ENCODE data around the gene HOXB3.

Gene HOXB3

DNA sequence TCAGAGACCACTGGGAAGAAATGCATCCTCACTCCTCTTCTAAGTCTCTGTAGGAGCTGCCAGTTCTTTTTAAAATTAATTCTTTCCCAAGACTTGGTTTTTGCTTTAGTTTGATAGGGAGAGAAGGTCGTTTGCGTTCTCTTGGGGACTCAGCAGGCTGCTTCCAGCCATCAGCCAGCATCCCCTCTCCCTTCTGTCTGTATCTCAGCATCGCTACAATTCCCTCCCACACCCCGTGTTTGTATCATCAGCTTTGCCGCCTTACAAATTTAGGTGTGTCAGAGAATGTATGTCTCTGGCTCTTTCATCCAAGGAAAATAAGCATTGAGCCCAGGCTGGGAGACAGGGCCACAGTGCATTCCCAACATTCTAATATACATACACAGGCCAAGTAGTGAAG, 9.3 kb upstream of the HOXB3 start:
- no peak overlapping the region for H3K9ac ChIP-seq (ENCODE audit: low read length)
- H3K4me1 ChIP-seq (ENCODE audit: control insufficient read depth, insufficient read depth, low read length): peaks cover 49% of the 10 kb centered on the region
- no peak for DNase-seq (ENCODE audit: low read depth)
- H3K27me3 ChIP-seq (replicated peaks; ENCODE audit: control insufficient read depth, insufficient read depth, low read length): no peaks in the 10 kb centered on the region
- no peaks in the 10 kb centered on the region for H3K9me3 ChIP-seq (ENCODE audit: control insufficient read depth, low read length)
- no peak overlapping the region for H3K4me3 ChIP-seq (ENCODE audit: low read length)
- peaks cover 18% of the 10 kb centered on the region for H3K36me3 ChIP-seq (ENCODE audit: control insufficient read depth, insufficient read depth, low read length, severe bottlenecking)

DNA sequence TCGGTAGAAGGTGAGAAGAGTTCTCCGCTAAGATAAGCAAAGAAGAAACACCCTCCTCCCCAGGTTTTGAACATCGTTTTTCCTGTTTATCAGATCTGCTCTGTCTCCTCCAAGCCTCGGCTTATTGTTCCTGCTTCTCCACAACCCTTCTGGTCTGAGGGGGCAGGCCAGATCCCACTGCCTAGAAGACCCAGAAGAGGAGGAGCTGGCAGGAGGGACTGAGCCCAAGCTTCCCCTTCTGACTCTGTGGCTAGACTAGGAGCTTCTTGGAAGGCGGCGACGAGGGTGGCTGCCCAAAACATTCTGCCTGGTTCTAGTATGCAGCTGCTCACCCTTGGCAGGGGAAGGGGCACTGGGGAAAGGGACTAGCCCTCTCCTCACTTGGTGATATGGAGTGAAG, 8.7 kb upstream of the HOXB3 start:
- H3K9ac ChIP-seq (ENCODE audit: low read length): peak overlapping the region; percentile 96
- H3K4me3 ChIP-seq (ENCODE audit: low read length): peak overlapping the region; percentile 89
- H3K27me3 ChIP-seq (replicated peaks; ENCODE audit: control insufficient read depth, insufficient read depth, low read length): no peaks in the 10 kb centered on the region
- H3K4me1 ChIP-seq (ENCODE audit: control insufficient read depth, insufficient read depth, low read length): peaks cover 53% of the 10 kb centered on the region
- peaks cover 18% of the 10 kb centered on the region for H3K36me3 ChIP-seq (ENCODE audit: control insufficient read depth, insufficient read depth, low read length, severe bottlenecking)
- no peak for DNase-seq (ENCODE audit: low read depth)
- no peaks in the 10 kb centered on the region for H3K9me3 ChIP-seq (ENCODE audit: control insufficient read depth, low read length)

DNA sequence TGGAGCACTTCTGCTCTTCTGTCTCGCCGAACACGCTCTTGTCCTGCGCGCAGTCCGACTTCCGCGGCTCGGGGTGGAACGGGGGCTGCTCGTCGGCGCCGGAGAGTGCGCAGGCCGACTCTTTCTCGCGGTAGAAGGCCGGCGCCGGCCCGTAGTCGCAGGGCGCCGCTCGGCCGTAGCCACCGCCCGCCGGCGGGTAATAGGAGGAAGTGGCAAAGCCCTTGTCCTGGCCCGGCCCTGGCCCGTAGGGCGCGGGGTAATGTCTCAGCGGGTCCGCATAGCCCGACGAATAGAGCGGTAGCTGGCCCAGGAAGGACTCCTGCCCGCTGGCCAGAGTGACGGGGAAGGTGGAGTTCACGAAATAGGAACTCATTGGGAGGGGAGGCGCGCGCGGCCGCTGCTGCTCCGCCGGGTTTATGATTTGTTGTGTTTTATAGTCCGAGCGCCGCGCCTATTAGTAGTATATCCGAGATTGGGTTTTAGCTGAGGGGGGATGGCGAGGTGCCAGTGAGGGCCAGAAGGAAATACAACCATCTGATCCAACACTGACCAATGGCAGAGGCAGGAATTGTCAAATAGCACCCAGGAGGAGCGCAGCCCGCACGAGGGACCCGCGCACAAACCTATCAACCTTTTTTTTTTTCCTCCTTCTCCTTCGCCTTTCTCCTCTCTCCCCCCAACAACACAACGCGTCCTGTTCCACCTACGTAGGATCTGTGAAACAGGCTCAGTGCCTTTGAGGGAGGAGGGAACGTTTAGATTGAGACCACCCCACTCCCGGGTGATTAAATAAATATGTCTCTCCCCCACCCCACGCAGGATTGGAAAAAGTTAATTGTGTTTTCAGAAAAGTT, 8.0 kb upstream of the HOXB3 start:
- peak overlapping the region; percentile 89 for H3K4me3 ChIP-seq (ENCODE audit: low read length)
- peak overlapping the region; percentile 96 for H3K9ac ChIP-seq (ENCODE audit: low read length)
- no peaks in the 10 kb centered on the region for H3K27me3 ChIP-seq (replicated peaks; ENCODE audit: control insufficient read depth, insufficient read depth, low read length)
- peaks cover 18% of the 10 kb centered on the region for H3K36me3 ChIP-seq (ENCODE audit: control insufficient read depth, insufficient read depth, low read length, severe bottlenecking)
- no peaks in the 10 kb centered on the region for H3K9me3 ChIP-seq (ENCODE audit: control insufficient read depth, low read length)
- no peak for DNase-seq (ENCODE audit: low read depth)
- peaks cover 49% of the 10 kb centered on the region for H3K4me1 ChIP-seq (ENCODE audit: control insufficient read depth, insufficient read depth, low read length)

DNA sequence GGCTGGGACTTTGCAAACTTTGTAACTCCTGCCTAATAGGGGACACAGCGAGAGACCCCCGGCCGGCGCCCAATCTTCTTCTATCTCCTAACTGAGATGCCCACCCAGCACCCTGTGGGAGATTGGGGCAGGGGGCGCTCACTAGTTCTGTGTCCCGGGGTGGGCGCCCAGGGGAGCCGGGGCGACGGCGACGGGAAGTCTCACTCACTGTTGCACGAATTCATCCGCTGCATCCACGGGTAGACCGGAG, 7.4 kb upstream of the HOXB3 start:
- Histone ChIP-seq H3K36me3 (ENCODE audit: control insufficient read depth, insufficient read depth, low read length, severe bottlenecking) (peaks cover 18% of the 10 kb centered on the region), H3K4me1 (ENCODE audit: control insufficient read depth, insufficient read depth, low read length) (peaks cover 47% of the 10 kb centered on the region), H3K9me3 (ENCODE audit: control insufficient read depth, low read length) (no peaks in the 10 kb centered on the region), H3K4me3 (ENCODE audit: low read length) (peak overlapping the region; percentile 89), H3K9ac (ENCODE audit: low read length) (peak overlapping the region; percentile 96), H3K27me3 (replicated peaks; ENCODE audit: control insufficient read depth, insufficient read depth, low read length) (no peaks in the 10 kb centered on the region)
- no peak for DNase-seq (ENCODE audit: low read depth)

DNA sequence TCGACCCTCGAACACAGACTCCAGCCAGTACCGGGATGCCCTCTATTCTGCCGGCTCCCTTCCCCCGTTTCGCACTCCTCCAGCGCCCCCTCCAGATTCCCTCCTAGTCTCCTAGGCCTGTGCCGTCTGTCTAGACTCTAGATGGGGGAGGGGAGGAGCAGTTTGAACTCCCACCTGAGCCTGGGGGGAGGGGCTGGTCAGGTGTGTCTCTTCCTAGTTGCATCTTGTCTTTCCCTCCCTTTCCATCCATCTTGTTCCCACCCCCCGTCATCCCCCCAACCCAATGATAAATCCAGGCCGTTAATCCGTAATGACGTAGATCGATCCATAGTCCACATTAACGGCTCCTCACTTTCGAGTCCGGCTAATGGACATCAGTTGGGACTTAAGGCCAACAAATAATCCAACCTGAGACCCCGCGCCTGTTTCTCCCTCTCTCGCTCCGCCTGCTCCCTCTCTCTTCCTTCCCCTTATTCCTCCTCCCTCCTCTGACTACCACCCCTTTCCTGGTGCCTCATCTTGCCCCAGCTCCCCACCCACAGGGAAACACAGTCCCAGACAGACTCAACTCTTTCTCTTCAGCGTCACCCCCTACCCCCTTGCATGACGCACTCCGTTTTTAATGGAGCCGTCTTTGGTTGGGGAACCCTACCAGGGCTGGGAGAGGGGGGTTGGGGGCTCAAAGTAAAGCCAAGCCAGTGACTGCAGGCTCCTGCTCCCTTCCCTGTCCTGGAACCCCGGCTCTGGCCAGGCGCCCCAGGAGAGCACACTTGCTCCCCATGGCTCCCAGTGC, 6.9 kb upstream of the HOXB3 start:
- no peak for DNase-seq (ENCODE audit: low read depth)
- Histone ChIP-seq H3K9me3 (ENCODE audit: control insufficient read depth, low read length) (no peaks in the 10 kb centered on the region), H3K4me1 (ENCODE audit: control insufficient read depth, insufficient read depth, low read length) (peaks cover 45% of the 10 kb centered on the region), H3K36me3 (ENCODE audit: control insufficient read depth, insufficient read depth, low read length, severe bottlenecking) (peaks cover 18% of the 10 kb centered on the region), H3K4me3 (ENCODE audit: low read length) (peak overlapping the region; percentile 89), H3K9ac (ENCODE audit: low read length) (peak overlapping the region; percentile 96), H3K27me3 (replicated peaks; ENCODE audit: control insufficient read depth, insufficient read depth, low read length) (no peaks in the 10 kb centered on the region)

DNA sequence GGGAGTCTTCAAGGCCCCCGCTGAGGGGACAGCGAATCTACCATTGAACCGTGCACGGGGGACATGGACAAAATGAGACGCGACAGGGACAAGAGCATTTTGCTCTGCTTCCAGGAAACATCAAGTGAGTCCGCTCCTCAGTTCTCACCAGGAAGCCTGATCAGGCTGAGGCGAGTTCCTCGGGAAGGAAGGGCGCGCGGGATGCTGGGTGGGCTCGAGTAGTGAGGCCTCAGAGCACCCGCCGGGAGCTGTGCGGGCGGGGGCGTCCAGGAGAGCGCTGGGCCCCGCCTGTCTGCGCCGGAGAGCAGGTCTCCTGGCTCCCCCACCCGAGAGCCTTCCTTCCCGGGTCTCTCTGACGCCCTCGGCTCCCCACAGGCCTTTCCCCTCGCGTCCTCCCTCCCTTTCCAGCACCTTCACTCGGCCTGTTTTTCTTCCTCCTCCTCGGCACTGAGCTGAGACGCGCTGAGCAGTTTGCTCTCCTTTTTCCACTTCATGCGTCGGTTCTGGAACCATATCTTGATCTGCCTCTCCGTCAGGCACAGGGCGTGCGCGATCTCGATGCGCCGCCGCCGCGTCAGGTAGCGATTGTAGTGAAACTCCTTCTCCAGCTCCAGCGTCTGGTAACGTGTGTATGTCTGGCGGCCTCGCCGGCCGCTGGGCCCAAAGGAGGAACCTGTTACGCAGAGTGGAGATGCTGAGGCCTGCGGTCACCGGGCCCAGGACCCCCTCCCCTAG, 6.1 kb upstream of the HOXB3 start:
- Histone ChIP-seq H3K4me1 (ENCODE audit: control insufficient read depth, insufficient read depth, low read length) (peaks cover 38% of the 10 kb centered on the region), H3K9me3 (ENCODE audit: control insufficient read depth, low read length) (no peaks in the 10 kb centered on the region), H3K27me3 (replicated peaks; ENCODE audit: control insufficient read depth, insufficient read depth, low read length) (no peaks in the 10 kb centered on the region), H3K4me3 (ENCODE audit: low read length) (peak overlapping the region; percentile 89), H3K9ac (ENCODE audit: low read length) (peak overlapping the region; percentile 96), H3K36me3 (ENCODE audit: control insufficient read depth, insufficient read depth, low read length, severe bottlenecking) (peaks cover 18% of the 10 kb centered on the region)
- no peak for DNase-seq (ENCODE audit: low read depth)

DNA sequence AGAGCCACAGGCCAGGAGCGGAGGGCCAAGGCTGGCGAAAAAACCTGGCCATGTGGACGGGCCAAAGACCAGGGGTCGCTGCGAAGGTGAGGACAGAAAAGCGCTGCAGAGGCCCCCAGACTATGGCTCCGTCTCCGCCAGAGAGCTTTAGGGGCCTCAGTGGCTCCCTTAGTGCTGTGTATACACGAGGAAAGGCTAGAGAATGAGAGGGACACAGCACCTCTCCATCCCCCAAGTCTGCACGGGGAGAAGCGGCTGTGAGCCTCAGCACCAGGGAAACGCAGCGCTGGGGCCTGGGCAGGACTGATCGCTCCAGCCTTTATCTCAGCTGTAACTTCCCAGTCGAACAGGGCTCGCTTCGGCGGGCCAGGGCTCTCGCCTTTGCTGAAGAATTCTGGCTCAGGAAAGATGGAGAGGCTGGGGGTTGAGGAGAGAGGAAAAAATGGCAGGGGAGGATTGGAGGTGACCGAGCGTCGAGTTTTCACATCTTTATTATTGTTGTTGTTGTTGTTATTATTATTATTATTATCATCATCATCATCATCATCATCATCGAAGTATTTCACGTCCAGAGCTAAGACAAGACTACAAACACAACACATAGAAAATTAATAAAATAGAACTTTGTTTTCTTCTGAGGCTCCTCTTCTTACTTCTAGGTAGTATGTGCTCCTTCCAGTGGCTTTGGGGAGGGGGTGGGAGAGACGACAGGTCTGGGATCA, 5.4 kb upstream of the HOXB3 start:
- no peak for DNase-seq (ENCODE audit: low read depth)
- Histone ChIP-seq H3K36me3 (ENCODE audit: control insufficient read depth, insufficient read depth, low read length, severe bottlenecking) (peaks cover 20% of the 10 kb centered on the region), H3K4me1 (ENCODE audit: control insufficient read depth, insufficient read depth, low read length) (peaks cover 35% of the 10 kb centered on the region), H3K4me3 (ENCODE audit: low read length) (peak overlapping the region; percentile 89), H3K9me3 (ENCODE audit: control insufficient read depth, low read length) (no peaks in the 10 kb centered on the region), H3K27me3 (replicated peaks; ENCODE audit: control insufficient read depth, insufficient read depth, low read length) (no peaks in the 10 kb centered on the region), H3K9ac (ENCODE audit: low read length) (peak overlapping the region; percentile 75)

DNA sequence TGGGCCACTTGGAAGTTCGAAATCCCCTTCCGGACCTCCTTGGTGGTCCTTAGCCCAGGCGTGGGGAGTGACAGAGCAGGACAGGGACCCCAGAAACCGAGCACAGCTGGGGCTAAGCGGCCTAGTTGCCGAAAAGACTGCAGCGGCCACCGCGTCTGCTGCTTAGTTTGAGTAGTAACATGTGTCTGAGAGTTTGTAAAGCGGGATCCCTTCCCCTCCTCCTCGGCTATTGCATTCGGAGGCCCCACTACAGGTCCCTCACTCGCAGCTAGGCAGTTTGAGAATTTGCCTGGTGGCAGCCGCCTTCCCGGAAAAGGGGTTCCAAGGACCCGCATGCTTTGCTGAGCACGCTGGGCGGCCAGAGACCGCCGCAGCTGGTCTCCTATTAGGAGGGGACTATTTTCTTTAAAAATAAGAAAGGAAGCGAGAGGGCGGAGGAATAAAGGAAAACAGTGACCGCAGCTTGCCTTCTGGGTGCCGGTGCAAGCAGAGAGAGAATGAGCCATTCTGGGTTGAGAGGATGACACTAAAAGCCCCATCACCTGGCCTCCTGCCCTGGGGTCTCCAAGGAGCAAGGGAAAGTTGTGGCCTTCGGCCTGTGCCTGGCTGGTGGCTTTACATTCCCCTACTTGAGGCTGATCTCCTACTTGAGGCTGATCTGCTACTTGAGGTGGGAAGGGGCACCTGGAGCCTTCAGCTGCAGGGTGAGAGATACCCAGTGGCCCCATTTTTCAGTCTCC, 4.7 kb upstream of the HOXB3 start:
- no peaks in the 10 kb centered on the region for H3K9me3 ChIP-seq (ENCODE audit: control insufficient read depth, low read length)
- H3K36me3 ChIP-seq (ENCODE audit: control insufficient read depth, insufficient read depth, low read length, severe bottlenecking): peaks cover 22% of the 10 kb centered on the region
- peak overlapping the region; percentile 52 for H3K4me3 ChIP-seq (ENCODE audit: low read length)
- peak overlapping the region; percentile 75 for H3K9ac ChIP-seq (ENCODE audit: low read length)
- peaks cover 35% of the 10 kb centered on the region for H3K4me1 ChIP-seq (ENCODE audit: control insufficient read depth, insufficient read depth, low read length)
- DNase-seq (ENCODE audit: low read depth): no peak
- H3K27me3 ChIP-seq (replicated peaks; ENCODE audit: control insufficient read depth, insufficient read depth, low read length): no peaks in the 10 kb centered on the region

DNA sequence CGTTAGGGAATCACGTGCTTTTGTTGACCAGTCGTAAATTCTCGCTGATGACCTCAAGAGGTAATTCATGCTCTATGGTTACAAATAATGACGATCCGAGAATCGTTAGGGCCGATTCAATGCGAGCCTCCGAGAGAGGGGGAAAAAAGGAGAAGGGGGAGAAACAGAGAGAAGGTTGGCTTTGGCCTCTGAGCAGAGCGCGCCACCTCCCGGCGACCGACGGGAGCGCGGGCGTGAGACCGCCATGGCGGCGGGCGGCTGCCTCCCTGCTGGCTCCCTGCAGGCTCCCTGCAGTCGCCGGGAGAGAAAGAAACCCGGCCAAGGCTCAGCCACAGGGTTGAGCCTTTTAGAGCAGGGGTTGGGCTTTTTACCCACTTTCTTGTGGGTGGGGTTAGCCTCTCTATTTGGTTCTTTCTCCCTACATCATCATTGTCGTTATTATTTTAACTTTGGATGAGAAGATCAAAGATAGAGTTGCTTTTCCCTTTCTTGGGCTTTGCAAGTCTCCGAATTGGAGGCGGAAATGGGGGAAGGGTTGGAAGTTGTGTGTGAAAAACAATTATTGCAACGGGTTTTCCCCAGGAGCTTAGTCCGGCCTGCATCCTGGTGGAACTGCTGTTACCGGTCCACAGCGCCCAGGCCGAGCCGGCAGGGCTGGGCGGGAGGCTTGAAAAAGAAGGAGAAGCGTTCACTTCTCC, 3.9 kb upstream of the HOXB3 start:
- H3K4me3 ChIP-seq (ENCODE audit: low read length): peak overlapping the region; percentile 52
- peaks cover 32% of the 10 kb centered on the region for H3K4me1 ChIP-seq (ENCODE audit: control insufficient read depth, insufficient read depth, low read length)
- peak; percentile 71 for DNase-seq (ENCODE audit: low read depth)
- no peaks in the 10 kb centered on the region for H3K27me3 ChIP-seq (replicated peaks; ENCODE audit: control insufficient read depth, insufficient read depth, low read length)
- no peaks in the 10 kb centered on the region for H3K9me3 ChIP-seq (ENCODE audit: control insufficient read depth, low read length)
- peaks cover 22% of the 10 kb centered on the region for H3K36me3 ChIP-seq (ENCODE audit: control insufficient read depth, insufficient read depth, low read length, severe bottlenecking)
- peak overlapping the region; percentile 75 for H3K9ac ChIP-seq (ENCODE audit: low read length)

Data from adipocyte (in vitro differentiated cells).